Measurements from ENCODE around the gene ACSS2.

- TF ChIP-seq CTCF (IDR thresholded peaks at IDR 0.05; ENCODE audit: insufficient read depth, low read length): no peak
- TF ChIP-seq POLR2AphosphoS5 (IDR thresholded peaks at IDR 0.05; ENCODE audit: low read depth): no peak
- no peak for TF ChIP-seq REST (IDR thresholded peaks at IDR 0.05; ENCODE audit: insufficient replicate concordance, low read depth)
Measured at GRCh38 chr20:34942301-34942700, 65.9 kb downstream of the ACSS2 start.
